Measurements from ENCODE around the gene CISTR.
A peak's percentile ranks its signal among the peaks of the same experiment; 100 is the strongest.
"Not testable (repeated sequence)": the region's sequence is repeated elsewhere in the genome, so short reads cannot be mapped to it uniquely, and the experiment has no call there.

Gene CISTR

GRCh38 chr12:53751336-53752191, at the start of gene CISTR:
Gene CISTR, minus strand, starts transcription at chr12:53751979.
- DNase-seq (ENCODE audit: low spot score) = no peak

GRCh38 chr12:53798575-53798974, 46.8 kb upstream of the CISTR start:
- DNase-seq (ENCODE audit: low spot score) = no peak

GRCh38 chr12:53795927-53796326, 44.1 kb upstream of the CISTR start:
- no peak for DNase-seq (ENCODE audit: low spot score)

GRCh38 chr12:53793221-53793620, 41.4 kb upstream of the CISTR start:
- DNase-seq (ENCODE audit: low spot score) = no peak

- no peak for DNase-seq (ENCODE audit: low spot score)
These were observed 40.1 kb upstream of the CISTR start for GRCh38 chr12:53791735-53792326.

- no peak for DNase-seq (ENCODE audit: low spot score)
These were observed 37.8 kb upstream of the CISTR start for GRCh38 chr12:53789570-53789969.

GRCh38 chr12:53788892-53789291, 37.1 kb upstream of the CISTR start:
- DNase-seq (ENCODE audit: low spot score) = no peak

- no peak for DNase-seq (ENCODE audit: low spot score)
These were observed 34.6 kb upstream of the CISTR start for GRCh38 chr12:53786411-53786810.

GRCh38 chr12:53785161-53785560, 33.4 kb upstream of the CISTR start:
- DNase-seq (ENCODE audit: low spot score) = no peak

- DNase-seq (ENCODE audit: low spot score) = no peak
These were observed 30.4 kb upstream of the CISTR start for GRCh38 chr12:53782093-53782703.

GRCh38 chr12:53781228-53781801, 29.5 kb upstream of the CISTR start:
- no peak for DNase-seq (ENCODE audit: low spot score)

GRCh38 chr12:53780323-53780722, 28.5 kb upstream of the CISTR start:
- no peak for DNase-seq (ENCODE audit: low spot score)

GRCh38 chr12:53779679-53780078, 27.9 kb upstream of the CISTR start:
- not testable (repeated sequence) for DNase-seq (ENCODE audit: low spot score)

- no peak for DNase-seq (ENCODE audit: low spot score)
These were observed 26.3 kb upstream of the CISTR start for GRCh38 chr12:53777936-53778644.

- DNase-seq (ENCODE audit: low spot score) = no peak
These were observed 25.6 kb upstream of the CISTR start for GRCh38 chr12:53777412-53777811.

- DNase-seq (ENCODE audit: low spot score) = no peak
These were observed 25.1 kb upstream of the CISTR start for GRCh38 chr12:53776872-53777271.

GRCh38 chr12:53775478-53776145, 23.8 kb upstream of the CISTR start:
- no peak for DNase-seq (ENCODE audit: low spot score)

- peak; percentile 72 for DNase-seq (ENCODE audit: low spot score)
These were observed 18.5 kb upstream of the CISTR start for GRCh38 chr12:53770281-53770680.

- no peak for DNase-seq (ENCODE audit: low spot score)
These were observed 17.2 kb upstream of the CISTR start for GRCh38 chr12:53768976-53769375.

- no peak for DNase-seq (ENCODE audit: low spot score)
These were observed 15.1 kb upstream of the CISTR start for GRCh38 chr12:53766881-53767280.

- DNase-seq (ENCODE audit: low spot score) = no peak
These were observed 14.1 kb upstream of the CISTR start for GRCh38 chr12:53765891-53766290.

GRCh38 chr12:53764615-53765014, 12.8 kb upstream of the CISTR start:
- DNase-seq (ENCODE audit: low spot score) = no peak

Measured in RKO (cell line).